Common myeloid progenitor, CD34-positive (primary cell): ENCODE data around the gene FTO.

Source experiments
- CTCF ChIA-PET: fragments of 350-600 bp; sonication (Branson Sonifier 250); formaldehyde crosslinking; loops from one replicate; lab custom pipeline; 2021; ENCODE audit warnings: antibody characterized with exemption; lab: Charles Lee
- POLR2A ChIA-PET: fragments of 350-600 bp; sonication (Branson Sonifier 250); formaldehyde crosslinking; loops from one replicate; lab custom pipeline; 2021; ENCODE audit warnings: antibody characterized with exemption; lab: Charles Lee
- DNase-seq, 3 donors: peaks; one replicate each; pipeline versions ENCODE4 v3.0.0 to v3.0.0-alpha.2; 2013
- H3K27ac ChIP-seq, 2 experiments: 1 replicate in 1 of 2; 2 replicates in 1 of 2; pipeline ENCODE4 v1.7.0; 2013; ENCODE audit warnings: inconsistent platforms in 2 of 2, low read length in 2 of 2, mild to moderate bottlenecking in 2 of 2, low read depth in 1 of 2, moderate library complexity in 1 of 2; ENCODE audit not compliant: severe bottlenecking in 2 of 2, insufficient read depth in 1 of 2, poor library complexity in 1 of 2
- H3K27me3 ChIP-seq, 5 experiments: replicated peaks in 2 of 5; 1 replicate in 3 of 5; 2 replicates in 2 of 5; pipeline versions ENCODE4 v1.6.1 to v1.7.0; 2013; ENCODE audit warnings: low read length in 4 of 5, mild to moderate bottlenecking in 2 of 5, moderate library complexity in 2 of 5, inconsistent platforms in 1 of 5; ENCODE audit not compliant: insufficient read depth in 5 of 5, control insufficient read depth in 4 of 5
- H3K36me3 ChIP-seq, 4 experiments: 1 replicate in 2 of 4; 2 replicates in 2 of 4; pipeline versions ENCODE4 v1.6.1 to v1.7.0; 2013; ENCODE audit warnings: low read length in 3 of 4, control low read depth in 1 of 4, mild to moderate bottlenecking in 1 of 4; ENCODE audit not compliant: control insufficient read depth in 4 of 4, insufficient read depth in 4 of 4
- H3K4me1 ChIP-seq, 4 experiments: 1 replicate in 3 of 4; 2 replicates in 1 of 4; pipeline versions ENCODE4 v1.6.1 to v1.7.1; 2013; ENCODE audit warnings: low read length in 3 of 4, mild to moderate bottlenecking in 3 of 4, control low read depth in 1 of 4, inconsistent platforms in 1 of 4, moderate library complexity in 1 of 4; ENCODE audit not compliant: control insufficient read depth in 4 of 4, insufficient read depth in 4 of 4; ENCODE audit errors: control extremely low read depth in 1 of 4
- H3K4me3 ChIP-seq, 7 experiments: 1 replicate in 4 of 7; 2 replicates in 3 of 7; pipeline versions ENCODE4 v1.5.1 to v1.7.0; 2013; ENCODE audit warnings: mild to moderate bottlenecking in 7 of 7, low read length in 6 of 7, moderate library complexity in 6 of 7, inconsistent platforms in 2 of 7, low read depth in 2 of 7, control low read depth in 1 of 7; ENCODE audit not compliant: insufficient read depth in 4 of 7, control insufficient read depth in 1 of 7; ENCODE audit errors: extremely low read depth in 1 of 7
- H3K9me3 ChIP-seq, 5 experiments: 1 replicate in 4 of 5; 2 replicates in 1 of 5; pipeline versions ENCODE4 v1.6.1 to v1.7.1; 2013; ENCODE audit warnings: low read length in 4 of 5, mild to moderate bottlenecking in 2 of 5, inconsistent platforms in 1 of 5, low read depth in 1 of 5, moderate library complexity in 1 of 5; ENCODE audit not compliant: control insufficient read depth in 4 of 5, insufficient read depth in 2 of 5; ENCODE audit errors: control extremely low read depth in 1 of 5
- WGBS: methylation state at CpG from one replicate; pipeline ENCODE4 v1.1.5; 2013; ENCODE audit not compliant: insufficient coverage; 5-methylcytosine and 5-hydroxymethylcytosine counted together

FTO gene

DNA sequence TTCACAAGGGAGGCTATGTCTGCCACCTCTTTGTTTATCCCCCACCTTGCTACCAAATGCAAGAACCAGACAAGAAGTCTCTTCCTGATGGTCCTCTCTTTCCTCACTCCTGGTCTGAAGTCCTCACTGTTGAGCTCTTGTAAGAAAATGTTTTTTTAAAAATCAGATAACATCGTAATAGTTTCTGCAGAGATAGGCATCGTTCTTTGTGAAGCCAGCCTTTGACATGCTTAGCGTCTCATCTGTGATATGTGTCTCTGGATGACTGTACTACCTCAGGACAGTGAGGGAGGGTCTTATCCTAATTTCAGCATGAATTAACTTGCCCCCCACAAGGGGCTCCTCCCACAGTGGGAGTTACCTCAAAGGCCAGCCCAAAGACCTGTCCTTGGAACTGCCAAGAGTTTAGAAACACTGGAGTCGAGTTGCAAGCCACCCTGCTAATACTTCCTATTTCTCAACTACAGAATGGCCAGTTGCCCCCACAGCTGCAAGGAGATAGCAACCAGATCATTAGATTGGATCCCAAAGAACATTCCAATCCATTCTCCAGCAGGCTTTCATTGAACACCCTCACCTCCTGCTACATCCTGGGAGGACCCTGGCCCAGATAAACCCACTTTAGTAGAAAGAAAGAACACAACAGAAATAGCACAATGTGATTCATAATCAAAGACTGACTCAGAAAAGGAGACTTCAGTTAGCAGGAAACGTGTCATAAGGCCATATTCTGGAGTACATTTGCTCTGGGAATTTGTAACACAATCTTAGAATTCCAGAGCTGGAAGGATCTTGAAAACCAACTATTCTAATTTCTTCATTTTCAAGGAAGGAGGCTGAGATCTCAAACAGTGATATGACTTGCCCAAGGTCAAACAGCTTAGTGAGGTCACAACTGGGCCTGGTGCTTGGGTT is 431.7 kb downstream of the FTO start:
- POLR2A ChIA-PET = no interaction called here
- Histone ChIP-seq H3K27me3 (peaks cover 0 to 4% (median 0%) of the 10 kb centered on the region in 5 experiments), H3K9me3 (peaks cover 0 to 6% (median 2%) of the 10 kb centered on the region in 5 experiments), H3K4me1 (no peaks in the 10 kb centered on the region), H3K27ac (no peak overlapping the region), H3K4me3 (no peak overlapping the region), H3K36me3 (no peaks in the 10 kb centered on the region)
- 100% methylated on average over 4 of the region's 5 CpGs for WGBS
- no peak for DNase-seq
- CTCF ChIA-PET = no interaction called here

DNA sequence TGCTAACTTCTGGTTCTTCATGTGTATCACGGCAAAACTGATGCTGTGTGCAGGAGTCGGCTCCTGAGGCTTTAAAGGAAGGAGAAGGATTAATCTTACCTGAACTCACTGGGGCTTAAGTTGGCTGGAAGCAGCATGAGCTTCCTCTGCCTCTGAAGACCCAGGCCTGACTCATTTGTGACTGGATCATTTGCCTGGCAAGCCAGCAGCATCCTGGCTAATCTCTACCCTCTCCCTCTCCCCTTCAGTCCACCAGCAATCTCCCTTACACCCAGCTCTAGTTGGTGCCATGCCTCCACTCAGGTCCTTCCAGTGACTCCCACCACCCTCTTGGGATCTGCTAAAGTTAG is 432.3 kb downstream of the FTO start:
- no peak overlapping the region for H3K4me3 ChIP-seq
- H3K27ac ChIP-seq = no peak overlapping the region
- H3K36me3 ChIP-seq = no peaks in the 10 kb centered on the region
- DNase-seq = no peak
- ChIA-PET CTCF (no interaction called here), POLR2A (no interaction called here)
- no peaks in the 10 kb centered on the region for H3K4me1 ChIP-seq
- peaks cover 0 to 6% (median 2%) of the 10 kb centered on the region in 5 experiments for H3K9me3 ChIP-seq
- H3K27me3 ChIP-seq = peaks cover 0 to 4% (median 0%) of the 10 kb centered on the region in 5 experiments
- WGBS = 83% methylated on average over 2 of the region's 2 CpGs

DNA sequence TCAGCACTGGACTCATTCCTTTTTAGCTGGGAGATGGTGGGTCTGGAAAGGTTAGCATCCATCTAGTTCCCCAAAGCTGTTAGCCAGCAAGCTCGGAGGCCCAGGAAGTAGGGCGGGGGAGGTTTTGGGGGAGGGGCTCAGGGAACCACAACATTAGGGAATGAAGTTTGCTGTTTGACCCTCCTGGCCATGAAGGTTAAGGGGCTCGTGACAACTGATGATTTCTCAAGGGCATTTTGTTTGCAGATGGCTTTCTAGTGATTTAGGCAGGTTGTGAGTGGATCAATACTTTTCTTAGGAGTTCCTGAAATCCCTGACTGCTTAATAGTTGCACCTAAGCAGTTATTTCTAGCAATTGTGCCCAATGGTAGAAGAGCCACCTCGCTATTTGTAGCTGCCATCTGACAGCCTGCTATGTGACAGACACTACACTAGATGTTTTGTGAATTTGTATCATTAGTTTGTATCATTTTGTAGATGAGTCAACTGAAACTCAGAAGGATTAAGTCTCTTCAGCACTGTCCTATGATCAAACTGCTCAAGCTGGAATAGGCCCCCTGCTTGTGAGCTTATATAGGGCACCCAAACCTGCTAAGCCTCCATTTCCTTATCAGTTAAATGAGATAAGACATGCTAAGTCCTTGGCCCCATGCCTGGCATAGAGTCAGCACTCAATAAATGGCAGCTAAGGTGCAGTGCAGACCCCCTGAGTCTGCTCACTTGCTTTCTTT is 436.3 kb downstream of the FTO start:
- POLR2A ChIA-PET = no interaction called here
- no peak overlapping the region for H3K4me3 ChIP-seq
- no peak overlapping the region for H3K27ac ChIP-seq
- CTCF ChIA-PET = no interaction called here
- 80% methylated on average over 3 of the region's 4 CpGs for WGBS
- H3K4me1 ChIP-seq = no peaks in the 10 kb centered on the region
- H3K27me3 ChIP-seq = peaks cover 0 to 4% (median 0%) of the 10 kb centered on the region in 5 experiments
- DNase-seq = peak; percentile 5 to 42 (median 13)
- H3K9me3 ChIP-seq = peaks cover 0 to 4% (median 2%) of the 10 kb centered on the region in 5 experiments
- H3K36me3 ChIP-seq = no peaks in the 10 kb centered on the region

DNA sequence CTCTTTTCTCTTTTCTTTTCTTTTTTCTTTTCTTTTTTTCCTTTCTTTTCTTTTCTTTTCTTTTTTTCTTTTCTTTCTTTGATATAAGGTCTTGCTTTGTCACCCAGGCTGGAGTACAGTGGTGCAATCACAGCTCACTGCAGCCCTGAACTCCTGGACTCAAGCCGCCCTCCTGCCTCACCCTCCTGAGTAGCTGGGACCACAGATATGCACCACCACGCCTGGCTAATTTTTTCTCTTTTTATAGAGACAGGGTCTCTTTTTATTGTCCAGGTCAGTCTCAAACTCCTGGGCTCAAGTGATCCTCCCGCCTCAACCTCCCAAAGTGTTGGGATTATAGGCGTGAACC is 436.8 kb downstream of the FTO start:
- Histone ChIP-seq H3K4me3 (no peak overlapping the region), H3K27me3 (peaks cover 0 to 4% (median 0%) of the 10 kb centered on the region in 5 experiments), H3K27ac (no peak overlapping the region), H3K4me1 (no peaks in the 10 kb centered on the region), H3K36me3 (no peaks in the 10 kb centered on the region), H3K9me3 (peaks cover 0 to 4% (median 2%) of the 10 kb centered on the region in 5 experiments)
- WGBS = 100% methylated on average over 1 of the region's 4 CpGs
- DNase-seq = no peak
- ChIA-PET POLR2A (no interaction called here), CTCF (no interaction called here)

DNA sequence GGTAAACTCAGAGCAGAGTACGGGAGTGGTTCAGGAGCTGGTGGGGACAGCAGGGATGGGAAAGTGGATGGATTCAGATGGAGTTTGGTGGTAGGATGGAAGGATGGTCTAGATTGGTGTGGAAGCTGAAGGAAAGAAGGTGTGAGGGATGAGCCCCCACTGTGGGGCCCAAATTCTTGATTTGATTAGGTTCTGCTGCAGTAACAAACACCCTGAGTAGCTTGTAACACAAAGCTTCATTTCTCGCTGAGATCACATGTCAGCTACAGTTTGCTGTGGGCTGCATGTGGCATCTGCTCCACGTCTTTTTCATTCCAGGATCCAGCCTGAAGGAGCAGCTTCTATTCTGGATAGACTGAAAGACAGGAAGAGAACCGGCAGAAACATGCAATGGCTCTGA is 438.8 kb downstream of the FTO start:
- ChIA-PET POLR2A (no interaction called here), CTCF (interaction anchor here (0.6 kb wide), 1 partner anchor 483 kb away, joined by 3 read pairs; no protein-coding TSS in a partner anchor)
- Histone ChIP-seq H3K9me3 (peaks cover 0 to 3% (median 1%) of the 10 kb centered on the region in 5 experiments), H3K4me1 (no peaks in the 10 kb centered on the region), H3K27me3 (peaks cover 0 to 4% (median 0%) of the 10 kb centered on the region in 5 experiments), H3K36me3 (no peaks in the 10 kb centered on the region), H3K27ac (no peak overlapping the region), H3K4me3 (no peak overlapping the region)
- 100% methylated on average over 4 of the region's 4 CpGs for WGBS
- DNase-seq = no peak

DNA sequence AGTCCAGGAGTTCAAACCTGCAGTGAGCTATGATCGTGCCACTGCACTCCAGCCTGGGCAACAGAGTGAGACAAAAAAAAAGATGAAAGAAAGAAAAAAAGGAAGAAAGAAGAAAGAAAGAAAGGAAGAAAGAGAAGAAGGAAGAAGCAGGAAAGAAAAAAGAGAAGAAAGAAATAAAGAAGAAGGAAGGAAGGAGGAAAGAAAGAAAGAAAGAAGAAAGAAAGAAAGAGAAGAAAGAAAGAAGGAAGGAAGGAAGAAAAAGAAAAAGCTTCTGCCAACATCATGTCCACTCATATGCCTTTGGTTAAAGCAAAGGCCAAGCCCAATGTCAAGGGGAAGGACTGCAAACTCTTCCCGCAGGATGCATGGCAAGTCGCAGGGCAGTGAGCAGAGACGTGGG is 439.5 kb downstream of the FTO start:
- Histone ChIP-seq H3K36me3 (no peaks in the 10 kb centered on the region), H3K27me3 (peaks cover 0 to 4% (median 0%) of the 10 kb centered on the region in 5 experiments), H3K4me3 (no peak overlapping the region), H3K4me1 (no peaks in the 10 kb centered on the region), H3K27ac (no peak overlapping the region), H3K9me3 (peaks cover 0 to 2% (median 0%) of the 10 kb centered on the region in 5 experiments)
- WGBS = 96% methylated on average over 4 of the region's 4 CpGs
- CTCF ChIA-PET = interaction anchor here (0.6 kb wide), 1 partner anchor 484 kb away, joined by 3 read pairs; no protein-coding TSS in a partner anchor
- POLR2A ChIA-PET = no interaction called here
- no peak for DNase-seq
